ENCODE measurements around the gene UPF1. TPM values are rescaled to one million over a fixed set of nuclear protein-coding genes. Genes with fewer than 3 reads are reported as not detected.

Gene UPF1
- total and polyA plus RNA-seq, 2 of the 13 experiments (the other 11 are each of a cell fraction or from before 2014, with no cell fraction given), result 16.9 to 41.8 TPM

DNA sequence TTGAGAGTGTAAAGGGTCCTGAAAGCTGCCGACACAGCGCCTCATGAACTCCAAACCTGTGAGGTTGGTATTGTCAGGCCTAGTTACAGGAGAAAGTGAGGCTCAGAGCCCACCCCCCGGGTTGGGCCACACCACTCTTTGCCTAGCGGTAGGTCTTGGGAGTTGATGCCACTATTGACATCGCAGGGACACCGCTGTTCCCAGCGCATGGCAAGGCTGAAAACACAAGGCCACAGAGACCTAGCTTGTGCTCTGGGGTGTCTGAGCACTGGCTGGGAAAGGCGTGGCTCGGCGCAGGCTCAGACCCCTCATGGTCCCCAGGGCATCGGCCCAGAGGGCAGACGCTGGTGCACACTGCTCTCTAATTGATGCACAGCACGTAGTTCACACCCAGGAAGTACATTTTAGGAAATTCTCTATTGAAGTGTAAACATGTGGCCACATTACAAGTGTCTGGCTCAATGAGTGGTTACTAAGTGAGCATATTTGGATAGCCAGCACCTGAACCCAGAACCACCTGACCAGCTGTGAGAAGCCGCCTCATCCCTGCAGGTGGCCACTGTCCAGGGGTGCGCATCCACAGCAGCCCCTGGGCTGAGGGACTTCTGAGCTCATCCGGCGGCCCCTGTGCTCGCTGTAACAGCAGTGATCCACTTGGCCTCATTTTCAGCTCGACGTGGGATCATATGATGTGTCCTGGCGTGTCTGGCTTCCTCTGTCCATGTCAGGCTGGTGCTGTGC lies 27.3 kb downstream of the UPF1 start:
- Histone ChIP-seq H3K27me3 (ENCODE audit: control insufficient read depth in 1 of 2, insufficient read depth in 2 of 2, low read length in 2 of 2) (no peaks in the 10 kb centered on the region), H3K4me1 (ENCODE audit: insufficient read depth, low read length) (no peaks in the 10 kb centered on the region), H3K9ac (ENCODE audit: insufficient read depth, low read depth, low read length) (no peak overlapping the region), H3K27ac (ENCODE audit: extremely low read length, insufficient read depth, low read length) (no peak overlapping the region), H3K4me2 (ENCODE audit: low read depth, low read length) (no peak overlapping the region), H3K9me3 (ENCODE audit: low read length) (no peaks in the 10 kb centered on the region), H3K79me2 (ENCODE audit: insufficient read depth, low read length) (no peaks in the 10 kb centered on the region), H3K36me3 (replicated peaks in 1 of 2; ENCODE audit: control insufficient read depth in 1 of 2, insufficient read depth in 2 of 2, low read length in 2 of 2) (peaks cover 71 to 98% of the 10 kb centered on the region in 2 experiments), H3K4me3 (replicated peaks in 1 of 3; ENCODE audit: insufficient read depth in 1 of 3, low read depth in 2 of 3, low read length in 3 of 3) (no peak overlapping the region), H4K20me1 (ENCODE audit: insufficient read depth, low read length) (0 out of 2 replicates have a peak, but pooled peaks cover 3% of the 10 kb centered on the region), H2AFZ (ENCODE audit: low read length) (no peak overlapping the region)
- no peak for FAIRE-seq
- TF ChIP-seq, protein P1, sequence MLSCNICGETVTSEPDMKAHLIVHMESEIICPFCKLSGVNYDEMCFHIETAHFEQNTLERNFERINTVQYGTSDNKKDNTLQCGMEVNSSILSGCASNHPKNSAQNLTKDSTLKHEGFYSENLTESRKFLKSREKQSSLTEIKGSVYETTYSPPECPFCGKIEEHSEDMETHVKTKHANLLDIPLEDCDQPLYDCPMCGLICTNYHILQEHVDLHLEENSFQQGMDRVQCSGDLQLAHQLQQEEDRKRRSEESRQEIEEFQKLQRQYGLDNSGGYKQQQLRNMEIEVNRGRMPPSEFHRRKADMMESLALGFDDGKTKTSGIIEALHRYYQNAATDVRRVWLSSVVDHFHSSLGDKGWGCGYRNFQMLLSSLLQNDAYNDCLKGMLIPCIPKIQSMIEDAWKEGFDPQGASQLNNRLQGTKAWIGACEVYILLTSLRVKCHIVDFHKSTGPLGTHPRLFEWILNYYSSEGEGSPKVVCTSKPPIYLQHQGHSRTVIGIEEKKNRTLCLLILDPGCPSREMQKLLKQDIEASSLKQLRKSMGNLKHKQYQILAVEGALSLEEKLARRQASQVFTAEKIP (CRISPR knock-in tag; IDR thresholded peaks at IDR 0.05; ENCODE audit: borderline replicate concordance), result no peak
- peak; percentile 49 for TF ChIP-seq AGO2 (optimal IDR thresholded peaks at IDR 0.05; ENCODE audit: low read depth, low read length)
- BruUV-seq (replicated peaks), result no TSS peak
- in situ Hi-C loops (cut with HindIII; ENCODE audit: extremely low pct_ligation_motif_present, low pct_unique_long_range_greater_than_20kb) (no loop called here), intact Hi-C loops (cut with micrococcal nuclease; ENCODE audit: unreplicated experiment) (no loop called here)
- WGBS (ENCODE audit: low lambda C conversion rate), result 95% methylated on average over 11 of the region's 21 CpGs
- ChIA-PET POLR2A (no interaction called here), CTCF (ENCODE audit: low intra/inter-chr PET ratio, low total read pairs) (no interaction called here)
- DNase-seq (ENCODE audit: low spot score), result no peak
- ATAC-seq, result no peak

DNA sequence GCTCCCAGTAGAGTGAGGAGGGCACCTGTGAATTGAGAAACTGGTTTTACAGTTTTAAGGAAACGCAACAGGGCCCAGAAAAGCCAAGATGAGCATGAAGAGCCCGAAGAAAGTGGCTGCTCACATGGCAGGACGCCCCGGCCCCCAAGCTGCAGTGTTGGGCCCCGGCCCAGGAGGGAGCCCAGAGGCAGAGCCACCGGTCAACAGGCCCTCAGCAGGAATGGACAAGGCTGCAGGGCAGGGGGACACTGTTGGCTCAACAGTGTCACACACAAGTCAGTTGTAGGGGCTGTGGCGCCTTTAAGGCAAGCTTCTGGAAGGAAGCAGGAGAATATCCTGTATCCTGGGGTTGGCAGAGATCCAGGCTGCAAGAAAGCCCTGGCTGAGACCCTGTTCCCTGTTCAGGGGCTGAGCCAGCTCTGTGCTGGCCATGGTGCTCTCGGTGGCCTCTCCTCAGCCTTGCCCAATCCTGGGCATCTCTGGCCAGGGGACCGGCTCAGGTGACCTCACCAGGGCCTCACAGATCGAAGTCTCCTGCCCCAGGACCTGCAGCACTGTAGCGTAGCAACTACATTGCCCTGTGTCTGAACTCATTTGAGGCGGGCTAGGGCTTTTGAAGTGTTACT lies 28.0 kb downstream of the UPF1 start:
- TF ChIP-seq, protein P2, sequence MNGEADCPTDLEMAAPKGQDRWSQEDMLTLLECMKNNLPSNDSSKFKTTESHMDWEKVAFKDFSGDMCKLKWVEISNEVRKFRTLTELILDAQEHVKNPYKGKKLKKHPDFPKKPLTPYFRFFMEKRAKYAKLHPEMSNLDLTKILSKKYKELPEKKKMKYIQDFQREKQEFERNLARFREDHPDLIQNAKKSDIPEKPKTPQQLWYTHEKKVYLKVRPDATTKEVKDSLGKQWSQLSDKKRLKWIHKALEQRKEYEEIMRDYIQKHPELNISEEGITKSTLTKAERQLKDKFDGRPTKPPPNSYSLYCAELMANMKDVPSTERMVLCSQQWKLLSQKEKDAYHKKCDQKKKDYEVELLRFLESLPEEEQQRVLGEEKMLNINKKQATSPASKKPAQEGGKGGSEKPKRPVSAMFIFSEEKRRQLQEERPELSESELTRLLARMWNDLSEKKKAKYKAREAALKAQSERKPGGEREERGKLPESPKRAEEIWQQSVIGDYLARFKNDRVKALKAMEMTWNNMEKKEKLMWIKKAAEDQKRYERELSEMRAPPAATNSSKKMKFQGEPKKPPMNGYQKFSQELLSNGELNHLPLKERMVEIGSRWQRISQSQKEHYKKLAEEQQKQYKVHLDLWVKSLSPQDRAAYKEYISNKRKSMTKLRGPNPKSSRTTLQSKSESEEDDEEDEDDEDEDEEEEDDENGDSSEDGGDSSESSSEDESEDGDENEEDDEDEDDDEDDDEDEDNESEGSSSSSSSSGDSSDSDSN (CRISPR knock-in tag; IDR thresholded peaks at IDR 0.05), result no peak
- no peak for TF ChIP-seq BORCS8-MEF2B (CRISPR knock-in tag; IDR thresholded peaks at IDR 0.05)
- TF ChIP-seq, protein P3, sequence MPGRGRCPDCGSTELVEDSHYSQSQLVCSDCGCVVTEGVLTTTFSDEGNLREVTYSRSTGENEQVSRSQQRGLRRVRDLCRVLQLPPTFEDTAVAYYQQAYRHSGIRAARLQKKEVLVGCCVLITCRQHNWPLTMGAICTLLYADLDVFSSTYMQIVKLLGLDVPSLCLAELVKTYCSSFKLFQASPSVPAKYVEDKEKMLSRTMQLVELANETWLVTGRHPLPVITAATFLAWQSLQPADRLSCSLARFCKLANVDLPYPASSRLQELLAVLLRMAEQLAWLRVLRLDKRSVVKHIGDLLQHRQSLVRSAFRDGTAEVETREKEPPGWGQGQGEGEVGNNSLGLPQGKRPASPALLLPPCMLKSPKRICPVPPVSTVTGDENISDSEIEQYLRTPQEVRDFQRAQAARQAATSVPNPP (CRISPR knock-in tag; IDR thresholded peaks at IDR 0.05), result no peak
- no peak for TF ChIP-seq KDM6A (CRISPR knock-in tag; IDR thresholded peaks at IDR 0.05; ENCODE audit: low read depth)
- no peak for TF ChIP-seq PLRG1 (conservative IDR thresholded peaks at IDR 0.05)
- TF ChIP-seq NRL (CRISPR knock-in tag; IDR thresholded peaks at IDR 0.05; ENCODE audit: borderline replicate concordance), result no peak
- no peak overlapping the region for H3K4me2 ChIP-seq (ENCODE audit: low read depth, low read length)
- POLR2A ChIA-PET, result no interaction called here
- H3K36me3 ChIP-seq (replicated peaks in 1 of 2; ENCODE audit: control insufficient read depth in 1 of 2, insufficient read depth in 2 of 2, low read length in 2 of 2), result peaks cover 65 to 94% of the 10 kb centered on the region in 2 experiments
- no peak for DNase-seq (ENCODE audit: low spot score)
- FAIRE-seq, result no peak
- H4K20me1 ChIP-seq (ENCODE audit: insufficient read depth, low read length), result 0 out of 2 replicates have a peak, but pooled peaks cover under 1% of the 10 kb centered on the region
- no peak overlapping the region for H3K9ac ChIP-seq (ENCODE audit: insufficient read depth, low read depth, low read length)
- H3K27ac ChIP-seq (ENCODE audit: extremely low read length, insufficient read depth, low read length), result no peak overlapping the region
- in situ Hi-C loops (cut with HindIII; ENCODE audit: extremely low pct_ligation_motif_present, low pct_unique_long_range_greater_than_20kb) (no loop called here), intact Hi-C loops (cut with micrococcal nuclease; ENCODE audit: unreplicated experiment) (no loop called here)
- 0 out of 3 replicates have a peak, but pooled peaks have one; percentile 11 for ATAC-seq
- H3K9me3 ChIP-seq (ENCODE audit: low read length), result no peaks in the 10 kb centered on the region
- H3K79me2 ChIP-seq (ENCODE audit: insufficient read depth, low read length), result no peaks in the 10 kb centered on the region
- H2AFZ ChIP-seq (ENCODE audit: low read length), result no peak overlapping the region
- H3K4me1 ChIP-seq (ENCODE audit: insufficient read depth, low read length), result no peaks in the 10 kb centered on the region
- WGBS (ENCODE audit: low lambda C conversion rate), result 98% methylated on average over 8 of the region's 12 CpGs
- BruUV-seq (replicated peaks), result no TSS peak
- H3K4me3 ChIP-seq (replicated peaks in 1 of 3; ENCODE audit: insufficient read depth in 1 of 3, low read depth in 2 of 3, low read length in 3 of 3), result no peak overlapping the region
- H3K27me3 ChIP-seq (ENCODE audit: control insufficient read depth in 1 of 2, insufficient read depth in 2 of 2, low read length in 2 of 2), result no peaks in the 10 kb centered on the region
- CTCF ChIA-PET (ENCODE audit: low intra/inter-chr PET ratio, low total read pairs), result no interaction called here

All from HepG2 (cell line).